ENCODE data around the gene ACTL7B.
"Not testable (repeated sequence)": the region's sequence is repeated elsewhere in the genome, so short reads cannot be mapped to it uniquely, and the experiment has no call there.

ACTL7B gene

GRCh38 chr9:108867829-108868228, 12.0 kb upstream of the ACTL7B start:
- DNase-seq = no peak

GRCh38 chr9:108867116-108867515, 11.3 kb upstream of the ACTL7B start:
- DNase-seq = no peak

GRCh38 chr9:108866001-108866420, 10.2 kb upstream of the ACTL7B start:
- no peak for DNase-seq

- DNase-seq = no peak
Measured at GRCh38 chr9:108865037-108865436, 9.3 kb upstream of the ACTL7B start.

GRCh38 chr9:108864446-108864845, 8.7 kb upstream of the ACTL7B start:
- no peak for DNase-seq

GRCh38 chr9:108863891-108864290, 8.1 kb upstream of the ACTL7B start:
- no peak for DNase-seq

- no peak for DNase-seq
Measured at GRCh38 chr9:108861997-108862396, 6.2 kb upstream of the ACTL7B start, which contains the start of gene ACTL7A. TSS of gene ACTL7A (plus strand) at chr9:108862266. CDS start at chr9:108862323, 57 bp downstream.

GRCh38 chr9:108861464-108861863, 5.7 kb upstream of the ACTL7B start:
- no peak for DNase-seq

- no peak for DNase-seq
Measured at GRCh38 chr9:108860764-108861163, 5.0 kb upstream of the ACTL7B start.

GRCh38 chr9:108860354-108860753, 4.6 kb upstream of the ACTL7B start:
- DNase-seq = no peak

GRCh38 chr9:108859459-108860114, 3.8 kb upstream of the ACTL7B start:
- peak in 1 of 5 experiments; percentile 13 for DNase-seq

- no peak for DNase-seq
Measured at GRCh38 chr9:108857572-108857971, 1.8 kb upstream of the ACTL7B start.

GRCh38 chr9:108855529-108855886, 278 bp downstream of the ACTL7B start:
- DNase-seq = no peak

- no peak for DNase-seq
Measured at GRCh38 chr9:108854641-108855528, 901 bp downstream of the ACTL7B start.

GRCh38 chr9:108854094-108854493, 1.7 kb downstream of the ACTL7B start:
- DNase-seq = no peak

- no peak for DNase-seq
Measured at GRCh38 chr9:108852079-108852478, 3.7 kb downstream of the ACTL7B start.

GRCh38 chr9:108851138-108851537, 4.6 kb downstream of the ACTL7B start:
- DNase-seq = no peak

GRCh38 chr9:108850293-108850897, 5.4 kb downstream of the ACTL7B start:
- DNase-seq = peak in 1 of 5 experiments; percentile 37

GRCh38 chr9:108848296-108848695, 7.5 kb downstream of the ACTL7B start:
- not testable (repeated sequence) for DNase-seq

GRCh38 chr9:108845947-108846346, 9.8 kb downstream of the ACTL7B start:
- DNase-seq = no peak

GRCh38 chr9:108845507-108845906, 10.3 kb downstream of the ACTL7B start:
- DNase-seq = no peak

GRCh38 chr9:108844856-108845255, 10.9 kb downstream of the ACTL7B start:
- no peak for DNase-seq

GRCh38 chr9:108844391-108844790, 11.4 kb downstream of the ACTL7B start:
- DNase-seq = no peak

Measured in T-helper 2 cell (primary cell).